Smooth muscle cell (in vitro differentiated cells): ENCODE results near the gene CACNA1G. TPM values are rescaled to one million over a fixed set of nuclear protein-coding genes. Genes with fewer than 3 reads are reported as not detected.

Source experiments
- DNase-seq: peaks from one replicate; lab custom pipeline; 2025; ENCODE audit not compliant: unreplicated experiment; lab: John Stamatoyannopoulos, UW
- H2AFZ ChIP-seq: fragments of 200-600 bp; sonication (generic); 2 replicates; pipeline ENCODE4 v1.6.0; 2016; ENCODE audit warnings: antibody characterized with exemption, low read depth, mild to moderate bottlenecking
- H3F3A ChIP-seq: fragments of 200-600 bp; sonication (generic); 2 replicates; pipeline ENCODE4 v1.6.0; 2017; ENCODE audit warnings: antibody characterized with exemption, low read depth
- H3K27ac ChIP-seq: fragments of 200-600 bp; sonication (generic); 2 replicates; pipeline ENCODE4 v1.5.1; 2016; ENCODE audit warnings: low read depth, mild to moderate bottlenecking
- H3K27me3 ChIP-seq: fragments of 200-600 bp; sonication (generic); 2 replicates; pipeline ENCODE4 v1.6.1; 2016; ENCODE audit warnings: low read depth, mild to moderate bottlenecking
- H3K36me3 ChIP-seq: fragments of 200-600 bp; sonication (generic); 2 replicates; pipeline ENCODE4 v1.5.1; 2016; ENCODE audit warnings: low read depth
- H3K4me1 ChIP-seq: fragments of 200-600 bp; sonication (generic); 2 replicates; pipeline ENCODE4 v1.5.1; 2016; ENCODE audit warnings: low read depth
- H3K4me2 ChIP-seq: fragments of 200-600 bp; sonication (generic); 2 replicates; pipeline ENCODE4 v1.6.0; 2016; ENCODE audit warnings: mild to moderate bottlenecking
- H3K4me3 ChIP-seq: fragments of 200-600 bp; sonication (generic); 2 replicates; pipeline ENCODE4 v1.5.1; 2016; ENCODE audit warnings: mild to moderate bottlenecking
- H3K79me2 ChIP-seq: fragments of 200-600 bp; sonication (generic); 2 replicates; pipeline ENCODE4 v1.6.0; 2016; ENCODE audit warnings: low read depth, mild to moderate bottlenecking
- H3K9ac ChIP-seq: fragments of 200-600 bp; sonication (generic); 2 replicates; pipeline ENCODE4 v1.6.0; 2016; ENCODE audit warnings: low read depth
- H3K9me3 ChIP-seq: fragments of 200-600 bp; sonication (generic); replicated peaks from 2 replicates; pipeline ENCODE4 v1.5.1; 2016; ENCODE audit warnings: low read depth
- H4K20me1 ChIP-seq: fragments of 200-600 bp; sonication (generic); 2 replicates; pipeline ENCODE4 v1.6.0; 2016; ENCODE audit warnings: low read depth
- CTCF ChIP-seq: fragments of 200-600 bp; sonication (generic); IDR thresholded peaks from 2 replicates; pipeline ENCODE4 v1.5.1; 2017; ENCODE audit warnings: borderline replicate concordance, mild to moderate bottlenecking, antibody characterized with exemption; ENCODE audit not compliant: insufficient read depth, poor library complexity, severe bottlenecking
- WGBS: methylation state at CpG from one replicate; pipeline ENCODE4 v1.1.7; 2016; ENCODE audit warnings: low lambda C conversion rate; 5-methylcytosine and 5-hydroxymethylcytosine counted together
- polyA plus RNA-seq: library from polyadenylated mRNA; unstranded; fragments of >200 nt; fragmentation: Nextera tagmentation; extraction: Ambion mirVana; gene quantifications from 2 replicates; pipeline ENCODE4 v1.2.1, GENCODE V29; 2016
- total RNA-seq: library from RNA; depleted of rRNA; stranded (reverse); fragments of >200 nt; gene quantifications from 2 replicates; pipeline ENCODE4 v1.2.3, GENCODE V29; 2014

The CACNA1G gene
- total and polyA plus RNA-seq, 2 experiments from 2014 or later, result 1.6 to 1.7 TPM

GRCh38 chr17:50550661-50551432 lies 9.7 kb upstream of the CACNA1G start:
- H3K4me2 ChIP-seq, result no peak overlapping the region
- no peak overlapping the region for H3K27ac ChIP-seq
- H3K27me3 ChIP-seq, result no peaks in the 10 kb centered on the region
- H3F3A ChIP-seq, result no peaks in the 10 kb centered on the region
- H2AFZ ChIP-seq, result no peak overlapping the region
- H4K20me1 ChIP-seq, result no peaks in the 10 kb centered on the region
- DNase-seq, result peak; percentile 19
- WGBS, result 55% methylated on average over 32 of the region's 32 CpGs
- peaks cover 6% of the 10 kb centered on the region for H3K4me1 ChIP-seq
- H3K9me3 ChIP-seq, result no peaks in the 10 kb centered on the region
- H3K9ac ChIP-seq, result no peak overlapping the region
- TF ChIP-seq CTCF, result peak; percentile 75
- H3K36me3 ChIP-seq, result no peaks in the 10 kb centered on the region
- H3K4me3 ChIP-seq, result no peak overlapping the region
- no peaks in the 10 kb centered on the region for H3K79me2 ChIP-seq

- no peaks in the 10 kb centered on the region for H3K36me3 ChIP-seq
- no peak overlapping the region for H3K27ac ChIP-seq
- no peak overlapping the region for H3K4me2 ChIP-seq
- 100% methylated on average over 5 of the region's 8 CpGs for WGBS
- H3K9me3 ChIP-seq, result no peaks in the 10 kb centered on the region
- no peaks in the 10 kb centered on the region for H3F3A ChIP-seq
- no peaks in the 10 kb centered on the region for H4K20me1 ChIP-seq
- no peak overlapping the region for H3K9ac ChIP-seq
- H2AFZ ChIP-seq, result no peak overlapping the region
- peaks cover 6% of the 10 kb centered on the region for H3K4me1 ChIP-seq
- no peaks in the 10 kb centered on the region for H3K27me3 ChIP-seq
- no peaks in the 10 kb centered on the region for H3K79me2 ChIP-seq
- TF ChIP-seq CTCF, result no peak
- no peak for DNase-seq
- no peak overlapping the region for H3K4me3 ChIP-seq
These were observed 9.1 kb upstream of the CACNA1G start for GRCh38 chr17:50551433-50551815.

- no peak for TF ChIP-seq CTCF
- 95% methylated on average over 12 of the region's 12 CpGs for WGBS
- Histone ChIP-seq H3K4me2 (no peak overlapping the region), H2AFZ (no peak overlapping the region), H3F3A (no peaks in the 10 kb centered on the region), H3K36me3 (no peaks in the 10 kb centered on the region), H3K4me3 (no peak overlapping the region), H3K27me3 (no peaks in the 10 kb centered on the region), H3K9me3 (no peaks in the 10 kb centered on the region), H3K79me2 (no peaks in the 10 kb centered on the region), H3K9ac (no peak overlapping the region), H3K4me1 (peaks cover 6% of the 10 kb centered on the region), H4K20me1 (no peaks in the 10 kb centered on the region), H3K27ac (no peak overlapping the region)
- DNase-seq, result no peak
These were observed 8.6 kb upstream of the CACNA1G start for GRCh38 chr17:50551884-50552283.

GRCh38 chr17:50554201-50554600 lies 6.3 kb upstream of the CACNA1G start:
- H3K27ac ChIP-seq, result no peak overlapping the region
- no peak overlapping the region for H3K9ac ChIP-seq
- H3K4me2 ChIP-seq, result no peak overlapping the region

More at GRCh38 chr17:50554201-50554600, 6.3 kb upstream of the CACNA1G start:
- H3K36me3 ChIP-seq, result no peaks in the 10 kb centered on the region
- H3K9me3 ChIP-seq, result no peaks in the 10 kb centered on the region
- peaks cover 15% of the 10 kb centered on the region for H3K27me3 ChIP-seq
- H3K4me1 ChIP-seq, result peaks cover 4% of the 10 kb centered on the region
- H3F3A ChIP-seq, result peaks cover 1% of the 10 kb centered on the region
- H3K79me2 ChIP-seq, result no peaks in the 10 kb centered on the region
- no peak overlapping the region for H3K4me3 ChIP-seq
- no peak for TF ChIP-seq CTCF
- no peaks in the 10 kb centered on the region for H4K20me1 ChIP-seq
- DNase-seq, result no peak
- no peak overlapping the region for H2AFZ ChIP-seq
- 97% methylated on average over 17 of the region's 17 CpGs for WGBS
